Mesenchymal stem cell (in vitro differentiated cells and primary cell): ENCODE data around the gene NIPAL3.

Source experiments
- DNase-seq: peaks from one replicate; pipeline ENCODE4 v3.0.0-alpha.2; 2013
- H2AFZ ChIP-seq: one replicate; pipeline ENCODE4 v1.6.1; 2013; ENCODE audit warnings: low read depth, mild to moderate bottlenecking, control low read depth, inconsistent platforms, low read length, moderate library complexity
- H2AK5ac ChIP-seq: 2 replicates; pipeline ENCODE4 v1.6.1; 2013; ENCODE audit warnings: low read length, moderate library complexity, mild to moderate bottlenecking, inconsistent platforms; ENCODE audit not compliant: severe bottlenecking
- H2BK120ac ChIP-seq: one replicate; pipeline ENCODE4 v1.6.1; 2013; ENCODE audit warnings: low read depth, mild to moderate bottlenecking, inconsistent platforms, low read length, moderate library complexity
- H2BK12ac ChIP-seq, 2 experiments: one replicate each; pipeline ENCODE4 v1.6.1; 2013; ENCODE audit warnings: inconsistent platforms in 2 of 2, low read length in 2 of 2, mild to moderate bottlenecking in 2 of 2, moderate library complexity in 2 of 2, control low read depth in 1 of 2
- H2BK15ac ChIP-seq: one replicate; pipeline ENCODE4 v1.6.1; 2013; ENCODE audit warnings: mild to moderate bottlenecking, low read depth, inconsistent platforms; ENCODE audit not compliant: poor library complexity, severe bottlenecking
- H2BK5ac ChIP-seq: 2 replicates; pipeline ENCODE4 v1.6.1; 2013; ENCODE audit warnings: low read depth, mild to moderate bottlenecking, low read length, control low read depth, inconsistent platforms; ENCODE audit not compliant: poor library complexity, severe bottlenecking
- H3K14ac ChIP-seq, 2 experiments: one replicate each; pipeline ENCODE4 v1.6.1; 2013; ENCODE audit warnings: inconsistent platforms in 2 of 2, low read length in 2 of 2, control low read depth in 1 of 2, mild to moderate bottlenecking in 1 of 2, moderate library complexity in 1 of 2
- H3K18ac ChIP-seq, 2 experiments: one replicate each; pipeline ENCODE4 v1.6.1; 2013; ENCODE audit warnings: inconsistent platforms in 2 of 2, low read length in 2 of 2, control low read depth in 1 of 2, low read depth in 1 of 2, mild to moderate bottlenecking in 1 of 2
- H3K23ac ChIP-seq, 2 experiments: one replicate each; pipeline ENCODE4 v1.6.1; 2013; ENCODE audit warnings: inconsistent platforms in 2 of 2, low read length in 2 of 2, mild to moderate bottlenecking in 2 of 2, moderate library complexity in 2 of 2, control low read depth in 1 of 2
- H3K27ac ChIP-seq: 2 replicates; pipeline ENCODE4 v1.5.1; 2013; ENCODE audit warnings: mild to moderate bottlenecking, moderate library complexity, low read length, control low read depth, inconsistent platforms; ENCODE audit not compliant: poor library complexity, severe bottlenecking
- H3K27me3 ChIP-seq, 2 experiments: 2 replicates each; pipeline versions ENCODE4 v1.6.1 to v1.7.0; 2013; ENCODE audit warnings: low read length in 2 of 2, mild to moderate bottlenecking in 2 of 2, moderate library complexity in 2 of 2, control low read depth in 1 of 2, inconsistent platforms in 1 of 2; ENCODE audit not compliant: control insufficient read depth in 1 of 2, insufficient read depth in 1 of 2
- H3K36me3 ChIP-seq, 2 experiments: 2 replicates each; pipeline versions ENCODE4 v1.6.1 to v1.7.0; 2013; ENCODE audit warnings: low read length in 2 of 2, control low read depth in 1 of 2, inconsistent platforms in 1 of 2, low read depth in 1 of 2, mild to moderate bottlenecking in 1 of 2; ENCODE audit not compliant: insufficient read depth in 2 of 2, control insufficient read depth in 1 of 2
- H3K4ac ChIP-seq, 2 experiments: one replicate each; pipeline ENCODE4 v1.6.1; 2013; ENCODE audit warnings: inconsistent platforms in 2 of 2, low read length in 2 of 2, mild to moderate bottlenecking in 2 of 2, moderate library complexity in 2 of 2, control low read depth in 1 of 2, low read depth in 1 of 2
- H3K4me1 ChIP-seq: 2 replicates; pipeline ENCODE4 v1.6.1; 2013; ENCODE audit warnings: low read depth, low read length, control low read depth; ENCODE audit not compliant: control insufficient read depth, insufficient read depth
- H3K4me2 ChIP-seq: 2 replicates; pipeline ENCODE4 v1.6.1; 2013; ENCODE audit warnings: low read length, mild to moderate bottlenecking, inconsistent platforms; ENCODE audit not compliant: poor library complexity, severe bottlenecking
- H3K4me3 ChIP-seq, 2 experiments: 2 replicates each; pipeline versions ENCODE4 v1.5.1 to v1.7.0; 2013; ENCODE audit warnings: low read length in 2 of 2, mild to moderate bottlenecking in 2 of 2, control low read depth in 1 of 2, low read depth in 1 of 2; ENCODE audit not compliant: insufficient read depth in 1 of 2
- H3K79me1 ChIP-seq: replicated peaks from 2 replicates; pipeline ENCODE4 v1.6.1; 2013; ENCODE audit warnings: mild to moderate bottlenecking, control low read depth, low read length, inconsistent platforms; ENCODE audit not compliant: poor library complexity, severe bottlenecking
- H3K9ac ChIP-seq: 2 replicates; pipeline ENCODE4 v1.7.0; 2013; ENCODE audit warnings: mild to moderate bottlenecking, low read length, moderate library complexity
- H3K9me3 ChIP-seq: 2 replicates; pipeline ENCODE4 v1.7.0; 2013; ENCODE audit warnings: mild to moderate bottlenecking, low read length; ENCODE audit not compliant: control insufficient read depth
- H4K8ac ChIP-seq: one replicate; pipeline ENCODE4 v1.6.1; 2013; ENCODE audit warnings: inconsistent platforms, mild to moderate bottlenecking, low read length, moderate library complexity
- H4K91ac ChIP-seq: one replicate; pipeline ENCODE4 v1.6.1; 2013; ENCODE audit warnings: mild to moderate bottlenecking, low read length, inconsistent platforms
- WGBS: methylation state at CpG from one replicate; pipeline ENCODE4 v1.1.7; 2013; ENCODE audit warnings: mixed read lengths; 5-methylcytosine and 5-hydroxymethylcytosine counted together

The NIPAL3 gene

DNA sequence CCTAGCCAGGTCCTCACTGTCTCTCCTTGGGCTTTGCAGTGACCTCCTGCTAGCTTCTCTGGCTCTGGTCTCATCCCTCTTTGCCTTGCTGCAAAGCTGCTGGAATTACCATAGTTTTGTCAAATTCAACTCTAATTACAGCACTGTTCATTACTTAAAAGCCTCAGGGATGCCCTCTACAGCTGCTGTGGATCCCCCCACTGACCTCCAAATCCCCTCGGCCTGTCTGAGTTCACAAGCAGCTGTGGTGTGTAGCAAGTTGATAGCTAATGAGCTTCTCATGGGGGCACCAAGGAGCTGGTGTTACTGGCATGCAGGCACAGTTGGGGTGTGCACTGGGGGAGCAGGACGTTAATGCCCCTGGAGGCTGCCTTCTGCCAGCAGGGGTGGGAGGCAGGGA is 24.8 kb downstream of the NIPAL3 start:
- H3K9ac ChIP-seq, result no peak overlapping the region
- H3K36me3 ChIP-seq, result peaks cover 18 to 23% of the 10 kb centered on the region in 2 experiments
- peaks cover 7% of the 10 kb centered on the region for H3K79me1 ChIP-seq
- no peaks in the 10 kb centered on the region for H3K9me3 ChIP-seq
- H3K4ac ChIP-seq, result no peak overlapping the region
- no peak overlapping the region for H3K23ac ChIP-seq
- H3K27ac ChIP-seq, result no peak overlapping the region
- no peak overlapping the region for H3K18ac ChIP-seq
- H2BK5ac ChIP-seq, result no peak overlapping the region
- H3K4me1 ChIP-seq, result peaks cover 4% of the 10 kb centered on the region
- no peak overlapping the region for H4K91ac ChIP-seq
- H3K4me2 ChIP-seq, result no peak overlapping the region
- no peak overlapping the region for H2AK5ac ChIP-seq
- 91% methylated on average over 2 of the region's 2 CpGs for WGBS
- H3K4me3 ChIP-seq, result no peak overlapping the region
- H2BK12ac ChIP-seq, result no peak overlapping the region
- no peak overlapping the region for H3K14ac ChIP-seq
- no peak for DNase-seq
- no peak overlapping the region for H2BK120ac ChIP-seq
- H2AFZ ChIP-seq, result no peak overlapping the region
- H3K27me3 ChIP-seq, result peaks cover 0 to 28% of the 10 kb centered on the region in 2 experiments
- no peak overlapping the region for H2BK15ac ChIP-seq
- no peak overlapping the region for H4K8ac ChIP-seq

DNA sequence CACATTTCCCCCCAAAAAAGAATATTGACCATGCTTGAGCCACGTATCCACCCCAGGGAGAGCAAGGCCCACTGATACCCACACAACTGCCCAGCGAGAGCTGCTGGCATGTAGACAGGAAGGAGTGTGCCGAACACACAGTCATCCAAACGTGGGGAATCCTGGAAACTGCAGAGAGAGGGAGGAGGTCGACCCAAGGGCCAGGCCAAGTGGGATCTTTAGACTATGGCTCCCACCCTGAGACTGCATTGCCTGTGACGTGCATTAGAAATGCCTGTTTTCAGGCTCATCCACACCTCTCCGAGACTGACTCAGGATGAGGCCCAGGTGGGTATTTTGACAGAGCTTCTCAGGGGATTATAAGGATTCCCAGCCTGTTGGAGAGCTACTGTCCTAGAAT is 25.9 kb downstream of the NIPAL3 start:
- Histone ChIP-seq H2BK5ac (no peak overlapping the region), H3K4me2 (no peak overlapping the region), H3K14ac (no peak overlapping the region), H4K8ac (no peak overlapping the region), H2AK5ac (no peak overlapping the region), H3K4ac (no peak overlapping the region), H3K23ac (no peak overlapping the region), H3K27ac (no peak overlapping the region), H2AFZ (no peak overlapping the region), H2BK120ac (no peak overlapping the region), H3K9ac (no peak overlapping the region), H3K9me3 (no peaks in the 10 kb centered on the region), H3K79me1 (peaks cover 6% of the 10 kb centered on the region), H4K91ac (no peak overlapping the region), H3K18ac (no peak overlapping the region), H2BK12ac (no peak overlapping the region), H3K4me3 (no peak overlapping the region), H3K4me1 (peaks cover 4% of the 10 kb centered on the region), H3K36me3 (peaks cover 18 to 25% of the 10 kb centered on the region in 2 experiments), H3K27me3 (peaks cover 0 to 28% of the 10 kb centered on the region in 2 experiments), H2BK15ac (no peak overlapping the region)
- WGBS, result 87% methylated on average over 5 of the region's 7 CpGs
- no peak for DNase-seq

DNA sequence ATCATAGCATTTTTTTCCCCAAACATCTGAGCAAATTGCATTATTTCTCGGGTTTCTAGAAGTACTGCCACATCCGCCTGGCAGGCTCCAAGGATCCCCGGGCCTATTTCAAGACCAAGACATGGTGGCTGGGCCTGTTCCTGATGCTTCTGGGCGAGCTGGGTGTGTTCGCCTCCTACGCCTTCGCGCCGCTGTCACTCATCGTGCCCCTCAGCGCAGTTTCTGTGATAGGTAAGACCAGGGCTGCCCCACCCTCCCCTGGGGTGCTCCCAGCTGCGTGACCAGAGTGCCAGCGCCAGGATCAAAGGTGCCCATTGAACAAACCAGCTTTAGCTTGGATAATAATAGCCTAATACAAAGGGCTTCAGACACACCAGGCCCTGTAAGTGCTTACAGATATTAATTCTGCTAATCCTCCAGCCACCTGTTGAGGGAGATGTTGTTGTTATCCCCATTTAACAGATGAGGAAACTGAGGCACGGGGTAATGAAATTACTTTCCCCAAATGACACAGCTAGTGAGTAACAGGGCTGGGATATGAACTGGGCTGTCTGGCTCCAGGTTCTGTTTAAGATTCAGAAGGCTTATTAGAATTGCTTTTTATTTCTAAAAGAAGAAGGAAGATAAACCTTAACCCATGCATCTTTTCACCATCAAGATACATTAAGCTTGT is 26.5 kb downstream of the NIPAL3 start:
- WGBS, result 94% methylated on average over 14 of the region's 14 CpGs
- DNase-seq, result no peak
- H2AK5ac ChIP-seq, result no peak overlapping the region
- no peak overlapping the region for H3K4me2 ChIP-seq
- no peaks in the 10 kb centered on the region for H3K9me3 ChIP-seq
- no peak overlapping the region for H3K4ac ChIP-seq
- H4K91ac ChIP-seq, result no peak overlapping the region
- no peak overlapping the region for H2BK12ac ChIP-seq
- no peak overlapping the region for H3K4me3 ChIP-seq
- H3K14ac ChIP-seq, result no peak overlapping the region
- H2BK5ac ChIP-seq, result no peak overlapping the region
- H2BK15ac ChIP-seq, result no peak overlapping the region
- peaks cover 0 to 28% of the 10 kb centered on the region in 2 experiments for H3K27me3 ChIP-seq
- H3K79me1 ChIP-seq, result peaks cover 6% of the 10 kb centered on the region
- no peak overlapping the region for H4K8ac ChIP-seq
- H3K9ac ChIP-seq, result no peak overlapping the region
- no peak overlapping the region for H2BK120ac ChIP-seq
- H2AFZ ChIP-seq, result no peak overlapping the region
- H3K27ac ChIP-seq, result no peak overlapping the region
- peaks cover 22 to 28% of the 10 kb centered on the region in 2 experiments for H3K36me3 ChIP-seq
- H3K23ac ChIP-seq, result no peak overlapping the region
- H3K4me1 ChIP-seq, result peaks cover 4% of the 10 kb centered on the region
- H3K18ac ChIP-seq, result no peak overlapping the region

DNA sequence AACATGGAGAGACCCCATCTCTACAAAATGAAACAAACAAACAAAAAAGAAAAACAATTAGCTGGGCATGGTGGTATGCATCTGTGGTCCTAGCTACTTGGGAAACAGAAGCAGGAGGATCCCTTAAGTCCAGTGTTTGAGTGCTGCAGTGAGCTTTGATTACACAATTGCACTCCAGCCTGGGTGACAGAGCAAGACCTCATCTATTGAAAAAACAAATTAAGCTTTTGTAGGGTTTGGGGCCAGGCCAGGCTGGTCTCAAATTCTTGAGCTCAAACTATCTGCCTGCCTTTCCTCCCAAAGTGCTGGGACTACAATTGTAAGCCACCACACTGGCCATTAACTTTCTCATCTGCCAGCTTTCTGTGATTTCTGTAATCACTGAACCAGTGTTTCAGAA is 27.2 kb downstream of the NIPAL3 start:
- H3K79me1 ChIP-seq, result peaks cover 4% of the 10 kb centered on the region
- H3K4me1 ChIP-seq, result peaks cover 4% of the 10 kb centered on the region
- H2BK120ac ChIP-seq, result no peak overlapping the region
- H3K4me3 ChIP-seq, result no peak overlapping the region
- no peak overlapping the region for H2AFZ ChIP-seq
- H3K4me2 ChIP-seq, result no peak overlapping the region
- no peak overlapping the region for H3K23ac ChIP-seq
- H2BK15ac ChIP-seq, result no peak overlapping the region
- no peak overlapping the region for H2AK5ac ChIP-seq
- no peak overlapping the region for H2BK5ac ChIP-seq
- peaks cover 22 to 31% of the 10 kb centered on the region in 2 experiments for H3K36me3 ChIP-seq
- H3K18ac ChIP-seq, result no peak overlapping the region
- H3K4ac ChIP-seq, result no peak overlapping the region
- no peak overlapping the region for H2BK12ac ChIP-seq
- no peak for DNase-seq
- H3K9ac ChIP-seq, result no peak overlapping the region
- H3K27ac ChIP-seq, result no peak overlapping the region
- no peak overlapping the region for H4K91ac ChIP-seq
- H3K9me3 ChIP-seq, result no peaks in the 10 kb centered on the region
- H4K8ac ChIP-seq, result no peak overlapping the region
- H3K14ac ChIP-seq, result no peak overlapping the region
- peaks cover 0 to 26% of the 10 kb centered on the region in 2 experiments for H3K27me3 ChIP-seq
